ENCODE results near the gene HOXC6. TPM values are rescaled to one million over a fixed set of nuclear protein-coding genes. Genes with fewer than 3 reads are reported as not detected.

HOXC6 gene
- total RNA-seq, 4 donors from 2014 or later: 0.23 to 0.42 (median 0.32) TPM; not detected in 1

GRCh38 chr12:54030442-54030801, 2.2 kb downstream of the HOXC6 start:
- intact Hi-C loops (cut with DNase I): loop anchor here (5.0 kb wide), 1 partner anchor 97 kb away; no protein-coding TSS in a partner anchor
- no peak for DNase-seq (ENCODE audit: extremely low spot score)
- no peaks in the 10 kb centered on the region for H3K36me3 ChIP-seq
- 73% methylated on average over 6 of the region's 7 CpGs for WGBS
- no peak overlapping the region for H3K27ac ChIP-seq (replicated peaks in 1 of 4)
- TF ChIP-seq POLR2A (IDR thresholded peaks at IDR 0.05; ENCODE audit: low read depth) (no peak), POLR2AphosphoS5 (IDR thresholded peaks at IDR 0.05) (no peak), CTCF (IDR thresholded peaks at IDR 0.05) (no peak), EP300 (IDR thresholded peaks at IDR 0.05) (no peak)
- H3K4me3 ChIP-seq: no peak overlapping the region
- H3K27me3 ChIP-seq: peaks cover 0 to 97% (median 51%) of the 10 kb centered on the region in 4 donors
- no peaks in the 10 kb centered on the region for H3K9me3 ChIP-seq
- peaks cover 14 to 45% (median 32%) of the 10 kb centered on the region in 4 donors for H3K4me1 ChIP-seq

GRCh38 chr12:54030889-54031471, 2.7 kb downstream of the HOXC6 start:
- no peak overlapping the region for H3K27ac ChIP-seq (replicated peaks in 1 of 4)
- 50% methylated on average over 38 of the region's 46 CpGs for WGBS

DNA sequence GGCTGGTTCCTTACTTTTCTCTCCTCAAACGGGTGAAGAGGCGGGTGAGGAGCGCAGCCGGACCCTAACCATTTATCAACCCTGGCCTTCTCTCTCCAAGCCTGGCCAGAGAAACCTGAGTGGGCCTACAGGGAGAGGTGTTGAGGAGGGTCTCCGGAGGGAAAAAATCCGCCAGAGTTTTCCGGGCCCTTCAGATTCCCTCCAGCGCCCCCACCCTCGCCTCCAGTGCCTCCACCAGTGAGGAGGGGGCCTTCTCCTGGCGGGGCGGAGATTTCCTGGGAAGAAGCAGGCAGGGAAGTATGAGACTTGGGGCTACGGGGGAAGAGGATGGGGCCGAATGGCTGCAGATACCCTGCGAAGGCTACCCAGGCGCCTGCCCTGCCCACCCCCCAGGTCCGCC, 3.2 kb downstream of the HOXC6 start:
- 62% methylated on average over 15 of the region's 16 CpGs for whole genome bisulfite sequencing
- TF ChIP-seq POLR2A (IDR thresholded peaks at IDR 0.05; ENCODE audit: low read depth) (no peak), EP300 (IDR thresholded peaks at IDR 0.05) (no peak), CTCF (IDR thresholded peaks at IDR 0.05) (no peak), POLR2AphosphoS5 (IDR thresholded peaks at IDR 0.05) (no peak)
- Histone ChIP-seq H3K9me3 (no peaks in the 10 kb centered on the region), H3K27me3 (peaks cover 0 to 94% (median 40%) of the 10 kb centered on the region in 4 donors), H3K4me1 (peaks cover 14 to 45% (median 33%) of the 10 kb centered on the region in 4 donors), H3K27ac (replicated peaks in 1 of 4) (no peak overlapping the region), H3K4me3 (peak overlapping the region in 1 of 4 donors; percentile 14), H3K36me3 (no peaks in the 10 kb centered on the region)
- no peak for DNase-seq (ENCODE audit: extremely low spot score)
- intact Hi-C loops (cut with DNase I): loop anchor here (5.0 kb wide), 1 partner anchor 96 kb away; no protein-coding TSS in a partner anchor

More at GRCh38 chr12:54030889-54031471, 2.7 kb downstream of the HOXC6 start:
- DNase-seq (ENCODE audit: extremely low spot score): no peak
- H3K36me3 ChIP-seq: no peaks in the 10 kb centered on the region
- H3K4me3 ChIP-seq: peak overlapping the region in 2 of 4 donors; percentile 14 to 20
- peaks cover 14 to 45% (median 32%) of the 10 kb centered on the region in 4 donors for H3K4me1 ChIP-seq
- peaks cover 0 to 97% (median 45%) of the 10 kb centered on the region in 4 donors for H3K27me3 ChIP-seq
- intact Hi-C loops (cut with DNase I): loop anchor here (5.0 kb wide), 1 partner anchor 96 kb away; no protein-coding TSS in a partner anchor
- no peaks in the 10 kb centered on the region for H3K9me3 ChIP-seq
- TF ChIP-seq POLR2AphosphoS5 (IDR thresholded peaks at IDR 0.05): no peak
- no peak for TF ChIP-seq CTCF (IDR thresholded peaks at IDR 0.05)
- no peak for TF ChIP-seq POLR2A (IDR thresholded peaks at IDR 0.05; ENCODE audit: low read depth)
- no peak for TF ChIP-seq EP300 (IDR thresholded peaks at IDR 0.05)

DNA sequence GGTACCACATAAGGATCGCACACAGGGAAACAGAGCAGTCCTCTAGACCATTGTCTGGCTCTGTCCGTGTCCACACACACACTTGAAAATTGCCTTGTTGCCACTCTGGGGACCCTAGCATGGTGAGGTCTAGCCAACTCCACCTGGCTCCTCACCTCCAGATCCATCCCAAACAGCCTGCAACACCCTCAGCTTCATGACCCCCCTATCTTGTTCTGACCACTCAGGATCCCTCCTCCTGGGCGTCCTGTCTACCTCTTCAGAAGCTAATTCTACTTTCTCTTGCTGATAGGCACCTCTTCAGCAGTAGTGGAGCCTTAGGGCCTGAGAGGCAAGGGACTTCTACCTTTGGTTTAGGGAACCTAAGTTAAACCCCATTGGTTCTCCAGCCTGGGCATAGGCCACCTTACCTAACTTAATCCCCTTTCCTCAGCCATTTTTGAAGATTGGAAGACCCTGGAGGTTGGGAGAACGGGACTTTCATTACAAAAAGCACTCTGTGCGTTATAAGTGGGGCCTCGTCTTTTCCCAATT, 3.9 kb downstream of the HOXC6 start:
- WGBS: 47% methylated on average over 6 of the region's 6 CpGs
- peaks cover 14 to 45% (median 36%) of the 10 kb centered on the region in 4 donors for H3K4me1 ChIP-seq
- DNase-seq (ENCODE audit: extremely low spot score): no peak
- no peaks in the 10 kb centered on the region for H3K36me3 ChIP-seq
- no peak for TF ChIP-seq CTCF (IDR thresholded peaks at IDR 0.05)
- TF ChIP-seq POLR2A (IDR thresholded peaks at IDR 0.05; ENCODE audit: low read depth): no peak
- no peak for TF ChIP-seq EP300 (IDR thresholded peaks at IDR 0.05)
- TF ChIP-seq POLR2AphosphoS5 (IDR thresholded peaks at IDR 0.05): no peak
- intact Hi-C loops (cut with DNase I): loop anchor here (2.0 to 5.0 kb wide), 2 partner anchors 95 to 161 kb away; no protein-coding TSS in a partner anchor
- no peaks in the 10 kb centered on the region for H3K9me3 ChIP-seq
- H3K4me3 ChIP-seq: peak overlapping the region in 2 of 4 donors; percentile 65 to 69
- H3K27ac ChIP-seq (replicated peaks in 1 of 4): no peak overlapping the region
- peaks cover 0 to 87% (median 34%) of the 10 kb centered on the region in 4 donors for H3K27me3 ChIP-seq

Data from esophagus muscularis mucosa (tissue), 4 donors.